ENCODE results near the gene ABR.

DNA sequence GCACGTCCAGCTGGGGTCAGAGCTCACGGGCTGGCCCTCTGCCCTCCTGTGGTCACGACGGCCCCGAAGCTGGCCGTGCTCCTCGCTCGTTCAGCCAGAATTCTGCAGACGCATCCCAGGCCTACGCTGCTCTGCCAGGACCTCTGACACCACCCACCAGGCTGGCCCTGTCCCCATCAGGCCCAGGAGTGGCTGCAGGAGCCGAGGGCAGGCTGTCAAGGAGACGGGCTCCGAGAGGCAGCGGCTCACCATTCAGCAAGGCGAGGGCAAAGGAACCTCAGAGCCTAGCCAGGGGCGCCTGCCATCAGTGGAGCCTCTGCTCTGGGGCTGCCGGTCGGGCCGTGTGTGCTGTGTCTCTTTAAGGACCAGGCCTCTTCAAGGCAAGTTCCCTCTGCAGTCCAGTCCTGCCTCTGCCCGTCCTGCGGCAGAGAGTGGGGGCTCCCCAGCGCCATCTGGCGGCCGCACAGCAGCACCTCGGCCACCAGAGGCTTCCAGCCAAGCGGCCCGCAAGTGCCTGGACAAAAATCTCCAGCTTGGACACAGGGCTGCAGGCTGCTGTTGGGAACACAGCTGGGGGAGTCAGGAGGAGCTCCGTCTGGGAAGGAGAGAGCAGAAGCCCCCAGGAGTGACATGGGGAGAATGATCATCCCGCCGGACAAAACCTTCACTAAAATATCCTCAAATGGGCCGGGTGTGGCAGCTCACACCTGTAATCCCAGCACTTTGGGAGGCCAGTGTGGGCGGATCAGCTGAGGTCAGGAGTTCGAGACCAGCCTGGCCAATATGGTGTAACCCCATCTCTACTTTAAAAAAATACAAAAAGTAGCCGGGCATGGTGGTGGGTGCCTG is 7.4 kb upstream of the ABR start:
- TF ChIP-seq, protein P1, sequence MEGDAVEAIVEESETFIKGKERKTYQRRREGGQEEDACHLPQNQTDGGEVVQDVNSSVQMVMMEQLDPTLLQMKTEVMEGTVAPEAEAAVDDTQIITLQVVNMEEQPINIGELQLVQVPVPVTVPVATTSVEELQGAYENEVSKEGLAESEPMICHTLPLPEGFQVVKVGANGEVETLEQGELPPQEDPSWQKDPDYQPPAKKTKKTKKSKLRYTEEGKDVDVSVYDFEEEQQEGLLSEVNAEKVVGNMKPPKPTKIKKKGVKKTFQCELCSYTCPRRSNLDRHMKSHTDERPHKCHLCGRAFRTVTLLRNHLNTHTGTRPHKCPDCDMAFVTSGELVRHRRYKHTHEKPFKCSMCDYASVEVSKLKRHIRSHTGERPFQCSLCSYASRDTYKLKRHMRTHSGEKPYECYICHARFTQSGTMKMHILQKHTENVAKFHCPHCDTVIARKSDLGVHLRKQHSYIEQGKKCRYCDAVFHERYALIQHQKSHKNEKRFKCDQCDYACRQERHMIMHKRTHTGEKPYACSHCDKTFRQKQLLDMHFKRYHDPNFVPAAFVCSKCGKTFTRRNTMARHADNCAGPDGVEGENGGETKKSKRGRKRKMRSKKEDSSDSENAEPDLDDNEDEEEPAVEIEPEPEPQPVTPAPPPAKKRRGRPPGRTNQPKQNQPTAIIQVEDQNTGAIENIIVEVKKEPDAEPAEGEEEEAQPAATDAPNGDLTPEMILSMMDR (IDR thresholded peaks at IDR 0.05; ENCODE audit: poor library complexity, severe bottlenecking): peak; percentile 96
- no peak for TF ChIP-seq EZH2 (IDR thresholded peaks at IDR 0.05; ENCODE audit: borderline replicate concordance, insufficient read depth, low read length, poor library complexity, severe bottlenecking)
